ENCODE results near the gene NATD1.

Gene NATD1

GRCh38 chr17:21289902-21290571 lies 36.8 kb upstream of the NATD1 start:
- no peak for FAIRE-seq

GRCh38 chr17:21289175-21289901 lies 36.1 kb upstream of the NATD1 start:
- no peak for FAIRE-seq

GRCh38 chr17:21288571-21289017 lies 35.4 kb upstream of the NATD1 start:
- no peak for FAIRE-seq

GRCh38 chr17:21287703-21288449 lies 34.7 kb upstream of the NATD1 start:
- peak; percentile 39 for FAIRE-seq

GRCh38 chr17:21286909-21287702 lies 33.9 kb upstream of the NATD1 start:
- no peak for FAIRE-seq

GRCh38 chr17:21286066-21286770 lies 33.0 kb upstream of the NATD1 start:
- FAIRE-seq: no peak

- no peak for FAIRE-seq
These were observed 32.2 kb upstream of the NATD1 start for GRCh38 chr17:21285164-21286065.

GRCh38 chr17:21284319-21285163 lies 31.3 kb upstream of the NATD1 start, which contains the start of gene MAP2K3:
Gene MAP2K3, plus strand, starts transcription at chr17:21284711. Its CDS starts 210 bp downstream, at chr17:21284921.
- peak; percentile 90 for FAIRE-seq

- no peak for FAIRE-seq
These were observed 30.5 kb upstream of the NATD1 start for GRCh38 chr17:21283482-21284318.

GRCh38 chr17:21282850-21283249 lies 29.6 kb upstream of the NATD1 start:
- FAIRE-seq: no peak

GRCh38 chr17:21282231-21282630 lies 29.0 kb upstream of the NATD1 start:
- FAIRE-seq: no peak

GRCh38 chr17:21280081-21280518 lies 26.9 kb upstream of the NATD1 start:
- FAIRE-seq: no peak

GRCh38 chr17:21279582-21279981 lies 26.4 kb upstream of the NATD1 start:
- no peak for FAIRE-seq

- FAIRE-seq: no peak
These were observed 26.0 kb upstream of the NATD1 start for GRCh38 chr17:21279198-21279535.

- no peak for FAIRE-seq
These were observed 25.4 kb upstream of the NATD1 start for GRCh38 chr17:21278450-21279197.

GRCh38 chr17:21277332-21277731 lies 24.1 kb upstream of the NATD1 start:
- FAIRE-seq: no peak

- FAIRE-seq: no peak
These were observed 23.0 kb upstream of the NATD1 start for GRCh38 chr17:21276264-21276588.

- FAIRE-seq: no peak
These were observed 22.5 kb upstream of the NATD1 start for GRCh38 chr17:21275579-21276263.

Measured in endometrium (tissue), 2 donors.